GM18868 (cell line): ENCODE data around the gene TRAF4.
"Not testable (repeated sequence)": the region's sequence is repeated elsewhere in the genome, so short reads cannot be mapped to it uniquely, and the experiment has no call there.

ENCODE experiments used
- ATAC-seq: cut with Tn5 transposase; IDR thresholded peaks from one replicate; pipeline ENCODE4 v1.9.1; 2021; ENCODE audit warnings: mild to moderate bottlenecking, moderate library complexity; ENCODE audit not compliant: unreplicated experiment

The TRAF4 gene

GRCh38 chr17:28728364-28729200 is 15.2 kb upstream of the TRAF4 start, which contains the start of gene NEK8:
Gene NEK8 (plus strand): TSS chr17:28728788. CDS start chr17:28728814, 26 bp downstream.
- peak; percentile 36 for ATAC-seq

DNA sequence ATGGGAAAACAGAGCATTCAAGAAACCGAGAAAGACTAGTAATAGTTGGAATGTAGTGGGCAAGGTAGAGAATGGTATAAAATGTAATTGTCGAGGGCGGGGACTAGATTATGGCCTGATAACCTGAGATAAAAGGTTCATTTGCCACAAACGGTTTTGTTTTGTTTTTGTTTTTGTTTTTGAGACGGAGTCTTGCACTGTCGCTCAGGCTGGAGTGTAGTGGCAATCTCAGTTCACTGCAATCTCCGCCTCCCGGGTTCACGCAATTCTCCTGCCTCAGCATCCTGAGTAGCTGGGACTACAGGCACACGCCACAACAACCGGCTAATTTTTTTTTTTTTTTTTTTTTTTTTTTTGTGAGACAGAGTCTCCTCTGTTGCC is 13.9 kb upstream of the TRAF4 start:
- no peak for ATAC-seq

GRCh38 chr17:28733346-28733745 is 10.5 kb upstream of the TRAF4 start:
- no peak for ATAC-seq

GRCh38 chr17:28734712-28735241 is 9.0 kb upstream of the TRAF4 start:
- no peak for ATAC-seq

GRCh38 chr17:28735242-28735722 is 8.5 kb upstream of the TRAF4 start:
- ATAC-seq = no peak

DNA sequence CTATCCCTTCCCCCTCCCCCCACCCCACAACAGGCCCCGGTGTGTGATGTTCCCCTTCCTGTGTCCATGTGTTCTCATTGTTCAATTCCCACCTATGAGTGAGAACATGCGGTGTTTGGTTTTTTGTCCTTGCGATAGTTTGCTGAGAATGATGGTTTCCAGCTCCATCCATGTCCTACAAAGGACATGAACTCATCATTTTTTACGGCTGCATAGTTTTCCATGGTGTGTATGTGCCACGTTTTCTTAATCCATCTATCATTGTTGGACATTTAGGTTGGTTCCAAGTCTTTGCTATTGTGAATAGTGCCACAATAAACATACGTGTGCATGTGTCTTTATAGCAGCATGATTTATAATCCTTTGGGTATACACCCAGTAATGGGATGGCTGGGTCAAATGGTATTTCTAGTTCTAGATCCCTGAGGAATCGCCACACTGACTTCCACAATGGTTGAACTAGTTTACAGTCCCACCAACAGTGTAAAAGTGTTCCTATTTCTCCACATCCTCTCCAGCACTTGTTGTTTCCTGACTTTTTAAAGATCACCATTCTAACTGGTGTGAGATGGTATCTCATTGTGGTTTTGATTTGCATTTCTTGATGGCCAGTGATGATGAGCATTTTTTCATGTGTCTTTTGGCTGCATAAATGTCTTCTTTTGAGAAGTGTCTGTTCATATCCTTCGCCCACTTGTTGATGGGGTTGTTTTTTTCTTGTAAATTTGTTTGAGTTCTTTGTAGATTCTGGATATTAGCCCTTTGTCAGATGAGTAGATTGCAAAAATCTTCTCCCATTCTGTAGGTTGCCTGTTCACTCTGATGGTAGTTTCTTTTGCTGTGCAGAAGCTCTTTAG is 7.7 kb upstream of the TRAF4 start:
- not testable (repeated sequence) for ATAC-seq

DNA sequence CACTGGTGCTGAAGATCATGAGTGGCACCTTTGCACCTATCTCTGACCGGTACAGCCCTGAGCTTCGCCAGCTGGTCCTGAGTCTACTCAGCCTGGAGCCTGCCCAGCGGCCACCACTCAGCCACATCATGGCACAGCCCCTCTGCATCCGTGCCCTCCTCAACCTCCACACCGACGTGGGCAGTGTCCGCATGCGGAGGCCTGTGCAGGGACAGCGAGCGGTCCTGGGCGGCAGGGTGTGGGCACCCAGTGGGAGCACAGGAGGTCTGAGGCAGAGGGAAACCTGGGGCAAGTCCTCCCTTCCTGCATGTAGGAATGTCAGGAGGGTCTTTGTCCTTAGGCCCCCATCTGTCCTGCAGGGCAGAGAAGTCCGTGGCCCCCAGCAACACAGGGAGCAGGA is 6.5 kb upstream of the TRAF4 start:
- ATAC-seq = no peak

- peak; percentile 76 for ATAC-seq
Observed at GRCh38 chr17:28737770-28738679, 5.8 kb upstream of the TRAF4 start.

DNA sequence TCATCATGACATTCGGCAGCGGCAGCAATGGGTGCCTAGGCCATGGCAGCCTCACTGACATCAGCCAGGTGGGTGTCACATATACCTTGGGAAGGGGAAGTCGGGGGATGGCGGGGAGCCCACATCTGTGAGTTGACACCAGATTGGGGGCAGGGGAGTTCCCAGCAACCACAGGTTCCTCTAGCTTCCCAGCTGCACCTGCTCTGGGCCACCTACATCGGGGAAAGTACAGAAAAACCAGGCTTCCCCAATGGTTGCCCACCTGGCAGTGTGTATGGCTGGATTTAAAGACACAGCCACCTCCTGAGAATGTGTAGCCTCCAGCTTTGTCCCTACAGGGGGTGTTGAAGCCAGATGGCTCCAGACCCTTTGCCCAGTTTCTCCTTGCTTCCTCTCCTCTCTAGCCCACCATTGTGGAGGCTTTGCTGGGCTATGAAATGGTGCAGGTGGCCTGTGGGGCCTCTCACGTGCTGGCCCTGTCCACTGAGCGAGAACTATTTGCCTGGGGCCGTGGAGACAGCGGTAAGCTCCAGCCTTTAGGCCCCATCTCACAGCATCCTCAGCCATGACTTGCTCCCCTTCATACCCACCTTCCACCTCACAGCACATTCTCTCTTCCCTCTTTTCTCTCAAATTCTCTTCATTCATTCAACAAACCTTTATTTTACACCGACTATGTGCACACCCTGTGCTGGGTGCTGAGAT is 5.0 kb upstream of the TRAF4 start:
- peak; percentile 31 for ATAC-seq

DNA sequence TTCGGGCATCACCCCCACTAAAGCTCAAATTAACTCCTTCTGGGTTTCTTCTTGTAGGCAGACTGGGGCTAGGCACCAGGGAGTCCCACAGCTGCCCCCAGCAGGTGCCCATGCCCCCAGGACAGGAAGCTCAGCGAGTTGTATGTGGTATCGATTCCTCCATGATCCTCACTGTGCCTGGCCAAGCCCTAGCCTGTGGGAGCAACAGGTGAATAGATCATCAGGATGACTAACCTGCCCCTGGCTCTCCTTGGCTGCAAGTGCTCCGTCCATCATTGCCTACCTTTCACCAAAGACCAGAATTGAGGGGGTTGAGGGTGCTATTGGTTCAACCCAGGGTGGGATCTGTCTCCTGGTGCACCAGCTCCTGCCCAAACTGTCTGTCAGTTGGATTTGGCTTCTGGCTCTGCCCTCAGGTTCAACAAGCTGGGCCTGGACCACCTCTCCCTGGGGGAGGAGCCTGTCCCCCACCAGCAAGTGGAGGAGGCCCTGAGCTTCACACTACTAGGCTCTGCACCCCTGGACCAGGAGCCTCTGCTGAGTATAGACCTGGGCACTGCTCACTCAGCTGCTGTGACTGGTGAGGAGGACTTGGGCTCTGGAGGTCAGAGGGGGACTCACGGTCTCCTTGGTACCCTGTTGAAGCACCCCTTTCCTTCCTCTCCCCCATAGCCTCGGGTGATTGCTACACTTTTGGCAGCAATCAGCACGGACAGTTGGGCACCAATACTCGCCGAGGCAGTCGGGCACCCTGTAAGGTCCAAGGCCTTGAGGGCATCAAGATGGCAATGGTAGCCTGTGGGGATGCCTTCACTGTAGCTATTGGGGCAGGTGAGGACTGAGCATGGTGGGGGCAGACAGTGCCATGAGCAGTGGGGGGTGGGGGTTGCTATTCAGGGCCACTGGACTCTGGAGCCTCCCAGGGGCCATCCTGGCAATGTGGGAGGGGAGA is 3.1 kb upstream of the TRAF4 start:
- no peak for ATAC-seq

- ATAC-seq = no peak
Observed at GRCh38 chr17:28741358-28742349, 2.2 kb upstream of the TRAF4 start.

- ATAC-seq = peak; percentile 13
Observed at GRCh38 chr17:28744104-28744971, 527 bp downstream of the TRAF4 start.

DNA sequence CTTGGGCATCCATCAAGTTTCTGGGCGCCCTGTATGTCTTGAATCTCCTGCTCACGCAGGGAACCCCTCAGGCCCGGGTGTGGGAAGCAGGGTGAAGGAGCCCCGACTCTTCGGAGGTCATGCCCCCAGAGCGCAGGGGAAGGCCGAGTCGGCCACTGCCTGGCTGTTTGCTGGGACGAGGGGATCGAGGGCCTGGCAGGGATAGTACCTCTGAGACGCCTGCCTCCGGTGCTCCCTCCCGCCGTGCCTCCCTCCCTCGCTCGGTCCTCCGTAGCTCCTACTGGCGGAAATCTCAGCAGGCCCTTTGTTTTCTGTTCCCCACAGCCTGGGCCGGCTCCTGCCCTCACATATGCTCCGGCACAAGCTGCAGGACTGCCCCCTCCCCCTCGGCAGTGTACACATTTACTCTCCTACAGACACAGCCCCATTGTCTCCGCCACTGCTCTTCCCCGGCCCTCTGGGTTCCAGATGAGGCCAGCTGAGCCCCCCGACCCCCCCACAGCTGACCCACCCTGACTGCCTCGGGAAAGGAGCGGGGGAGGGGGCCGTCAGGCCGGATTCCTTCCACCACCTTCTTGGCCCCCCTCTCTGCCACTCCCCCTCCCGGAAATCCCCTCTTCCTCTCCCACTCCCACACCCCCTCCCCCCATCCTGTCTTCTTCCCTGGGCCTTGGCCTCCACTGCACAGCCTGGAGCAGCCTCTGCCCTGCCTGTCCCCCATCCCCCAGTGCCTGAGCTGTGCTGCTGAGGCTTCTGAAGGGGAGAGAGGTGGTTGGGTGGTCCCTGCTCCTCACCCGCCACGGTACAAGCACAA is 1.4 kb downstream of the TRAF4 start:
- ATAC-seq = no peak

DNA sequence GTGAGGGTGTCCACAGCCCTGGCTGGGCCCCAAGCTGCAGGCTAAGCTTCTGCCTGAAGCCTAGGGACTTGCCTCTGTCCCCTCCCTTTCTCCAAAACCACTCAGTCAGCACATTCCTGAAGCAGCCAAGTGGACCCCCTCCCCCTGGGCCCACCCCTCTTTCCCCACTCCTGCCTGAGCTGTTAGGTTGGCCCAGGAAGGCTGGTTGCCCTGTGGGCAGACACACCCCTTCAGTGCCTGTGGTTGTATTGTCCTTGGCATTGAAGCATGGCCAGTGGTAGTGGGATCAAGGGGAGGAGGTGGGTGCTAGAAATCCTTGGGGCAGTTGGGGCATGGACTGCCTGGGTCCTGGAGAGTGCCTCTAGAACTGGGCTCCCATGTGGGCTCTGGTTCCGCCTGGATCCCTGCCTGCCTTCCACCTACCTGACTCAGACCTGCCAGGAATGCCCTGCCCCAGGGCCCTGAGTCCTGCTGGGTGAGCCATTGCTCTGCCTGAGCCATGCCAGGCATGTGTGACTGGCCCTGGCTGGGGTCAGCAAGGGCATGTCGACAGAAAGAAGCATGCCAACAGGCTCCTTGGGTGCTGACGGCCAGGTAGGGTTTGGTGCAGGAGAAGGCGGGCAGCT is 2.1 kb downstream of the TRAF4 start:
- ATAC-seq = no peak

DNA sequence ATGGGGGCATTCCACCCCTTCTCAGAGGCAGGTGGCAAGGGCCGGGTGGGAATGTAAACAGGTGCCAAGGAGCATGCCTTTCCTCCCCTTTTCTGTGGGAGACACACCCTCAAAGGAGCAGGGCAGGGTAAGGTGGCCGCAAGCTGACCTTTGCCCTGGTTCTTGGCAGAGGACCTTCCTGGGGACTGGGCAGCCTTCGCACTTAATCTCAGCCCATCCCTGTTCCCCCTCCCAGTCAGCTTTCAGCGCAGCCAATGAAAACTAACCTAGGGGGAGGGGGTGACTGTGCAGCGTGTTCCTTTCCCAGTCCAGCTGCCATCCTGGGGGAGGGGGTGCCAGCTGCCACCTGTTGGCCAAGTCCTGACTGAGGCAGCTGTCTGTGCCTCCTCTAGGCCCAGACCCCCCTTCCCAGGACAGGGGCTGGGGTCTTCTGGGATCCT is 2.8 kb downstream of the TRAF4 start:
- ATAC-seq = no peak
